H9 (cell line): ENCODE measurements around the gene RASA3. TPM values are rescaled to one million over a fixed set of nuclear protein-coding genes. Genes with fewer than 3 reads are reported as not detected.

Experiments
- DNase-seq: peaks from one replicate; pipeline ENCODE4 v3.0.0-alpha.2; 2017
- H2AFZ ChIP-seq: one replicate; pipeline ENCODE4 v1.6.1; 2013; ENCODE audit warnings: mild to moderate bottlenecking, low read length, control low read depth, moderate library complexity
- H2AK5ac ChIP-seq: 2 replicates; pipeline ENCODE4 v1.6.1; 2013; ENCODE audit warnings: low read length, control low read depth, mixed read lengths; ENCODE audit not compliant: insufficient read length
- H2BK120ac ChIP-seq: one replicate; pipeline ENCODE4 v1.6.1; 2013; ENCODE audit warnings: low read depth, mild to moderate bottlenecking, low read length, control low read depth, inconsistent platforms; ENCODE audit not compliant: poor library complexity, severe bottlenecking
- H2BK12ac ChIP-seq: 2 replicates; pipeline ENCODE4 v1.6.1; 2013; ENCODE audit warnings: low read length, control low read depth, mixed read lengths, low read depth; ENCODE audit not compliant: insufficient read length
- H2BK15ac ChIP-seq: 2 replicates; pipeline ENCODE4 v1.6.1; 2013; ENCODE audit warnings: low read depth, low read length, control low read depth
- H2BK20ac ChIP-seq: one replicate; pipeline ENCODE4 v1.6.1; 2013; ENCODE audit warnings: low read depth, mild to moderate bottlenecking, low read length, control low read depth, inconsistent platforms; ENCODE audit not compliant: poor library complexity, severe bottlenecking
- H2BK5ac ChIP-seq: 2 replicates; pipeline ENCODE4 v1.6.1; 2013; ENCODE audit warnings: low read length, control low read depth, mixed read lengths; ENCODE audit not compliant: insufficient read length
- H3K14ac ChIP-seq: 2 replicates; pipeline ENCODE4 v1.6.1; 2013; ENCODE audit warnings: low read length, control low read depth; ENCODE audit not compliant: insufficient read depth
- H3K18ac ChIP-seq: 2 replicates; pipeline ENCODE4 v1.6.1; 2013; ENCODE audit warnings: low read depth, mild to moderate bottlenecking, mixed read lengths, low read length, control low read depth; ENCODE audit not compliant: insufficient read length
- H3K23ac ChIP-seq: 2 replicates; pipeline ENCODE4 v1.6.1; 2013; ENCODE audit warnings: low read length, control low read depth, mixed read lengths, low read depth; ENCODE audit not compliant: insufficient read length
- H3K23me2 ChIP-seq: 2 replicates; pipeline ENCODE4 v1.6.1; 2013; ENCODE audit warnings: low read depth, mild to moderate bottlenecking, mixed read lengths, low read length, control low read depth; ENCODE audit not compliant: insufficient read length, poor library complexity, severe bottlenecking
- H3K27ac ChIP-seq: 2 replicates; pipeline ENCODE4 v1.5.1; 2013; ENCODE audit warnings: low read length, control low read depth, mixed read lengths, low read depth; ENCODE audit not compliant: insufficient read length
- H3K27me3 ChIP-seq: 2 replicates; pipeline ENCODE4 v1.6.1; 2013; ENCODE audit warnings: low read length, control low read depth, inconsistent platforms; ENCODE audit not compliant: insufficient read depth
- H3K4ac ChIP-seq: 2 replicates; pipeline ENCODE4 v1.6.1; 2013; ENCODE audit warnings: low read depth, mild to moderate bottlenecking, control low read depth, inconsistent platforms, low read length, moderate library complexity
- H3K4me1 ChIP-seq: 2 replicates; pipeline ENCODE4 v1.6.1; 2013; ENCODE audit warnings: low read length, control low read depth, inconsistent platforms; ENCODE audit not compliant: insufficient read depth
- H3K4me2 ChIP-seq: 2 replicates; pipeline ENCODE4 v1.6.1; 2013; ENCODE audit warnings: low read length, control low read depth, mixed read lengths; ENCODE audit not compliant: insufficient read length, insufficient read depth
- H3K56ac ChIP-seq: 2 replicates; pipeline ENCODE4 v1.6.1; 2013; ENCODE audit warnings: low read depth, mild to moderate bottlenecking, mixed read lengths, low read length, control low read depth; ENCODE audit not compliant: insufficient read length
- H3K79me1 ChIP-seq: 2 replicates; pipeline ENCODE4 v1.6.1; 2013; ENCODE audit warnings: low read depth, mild to moderate bottlenecking, moderate library complexity, low read length, control low read depth, inconsistent platforms; ENCODE audit not compliant: insufficient read depth, poor library complexity, severe bottlenecking
- H3K79me2 ChIP-seq: 2 replicates; pipeline ENCODE4 v1.6.1; 2013; ENCODE audit warnings: low read length, control low read depth, inconsistent platforms; ENCODE audit not compliant: insufficient read depth
- H3K9ac ChIP-seq: 2 replicates; pipeline ENCODE4 v1.6.1; 2013; ENCODE audit warnings: low read length, control low read depth, mixed read lengths; ENCODE audit not compliant: insufficient read length; ENCODE audit errors: extremely low read depth
- H3K9me3 ChIP-seq: one replicate; pipeline ENCODE4 v1.6.1; 2013; ENCODE audit warnings: low read depth, low read length, inconsistent platforms; ENCODE audit not compliant: control insufficient read depth
- H3T11ph ChIP-seq: one replicate; pipeline ENCODE4 v1.6.1; 2013; ENCODE audit warnings: mild to moderate bottlenecking, low read length, control low read depth, inconsistent platforms
- H4K20me1 ChIP-seq: one replicate; pipeline ENCODE4 v1.6.1; 2013; ENCODE audit not compliant: control insufficient read depth, insufficient read length, insufficient read depth
- H4K5ac ChIP-seq: 2 replicates; pipeline ENCODE4 v1.6.1; 2013; ENCODE audit warnings: low read depth, mild to moderate bottlenecking, mixed read lengths, low read length, control low read depth; ENCODE audit not compliant: insufficient read length
- H4K8ac ChIP-seq: replicated peaks from 2 replicates; pipeline ENCODE4 v1.6.1; 2013; ENCODE audit warnings: low read length, control low read depth, mixed read lengths, low read depth; ENCODE audit not compliant: insufficient read length
- H4K91ac ChIP-seq: 2 replicates; pipeline ENCODE4 v1.6.1; 2013; ENCODE audit warnings: low read depth, mild to moderate bottlenecking, moderate library complexity, mixed read lengths, low read length, control low read depth; ENCODE audit not compliant: insufficient read length
- H3K27ac Mint-ChIP-seq, 3 experiments: 2 replicates in 2 of 3; 3 replicates in 1 of 3; pipeline ENCODE4 v1.8.0; 2020 to 2021; ENCODE audit warnings: mixed read lengths in 3 of 3, mild to moderate bottlenecking in 1 of 3, moderate library complexity in 1 of 3
- H3K27me3 Mint-ChIP-seq: 2 replicates; pipeline ENCODE4 v1.8.0; 2021; ENCODE audit warnings: low read depth, mild to moderate bottlenecking, moderate library complexity, mixed read lengths
- H3K36me3 Mint-ChIP-seq, 3 experiments: 2 replicates in 2 of 3; 3 replicates in 1 of 3; pipeline ENCODE4 v1.8.0; 2020 to 2021; ENCODE audit warnings: low read depth in 3 of 3, mixed read lengths in 3 of 3; ENCODE audit not compliant: insufficient read depth in 1 of 3
- H3K4me1 Mint-ChIP-seq, 2 experiments: 2 replicates each; pipeline ENCODE4 v1.8.0; 2020; ENCODE audit warnings: mixed read lengths in 2 of 2
- H3K4me3 Mint-ChIP-seq, 2 experiments: 2 replicates in 1 of 2; 3 replicates in 1 of 2; pipeline ENCODE4 v1.8.0; 2020 to 2021; ENCODE audit warnings: mild to moderate bottlenecking in 2 of 2, mixed read lengths in 2 of 2, moderate library complexity in 1 of 2
- H3K9me3 Mint-ChIP-seq, 2 experiments: 2 replicates in 1 of 2; 3 replicates in 1 of 2; pipeline ENCODE4 v1.8.0; 2020; ENCODE audit warnings: mild to moderate bottlenecking in 2 of 2, mixed read lengths in 2 of 2, moderate library complexity in 1 of 2
- CTCF ChIP-seq: fragments of 200-600 bp; sonication (generic); conservative IDR thresholded peaks from 3 replicates; pipeline ENCODE4 v1.8.0; 2021; ENCODE audit warnings: antibody characterized with exemption, mild to moderate bottlenecking
- WGBS: extraction: QIAGEN DNeasy Blood & Tissue Kit; methylation state at CpG from one replicate; pipeline ENCODE4 v1.1.7; 2013; ENCODE audit warnings: missing lambda C conversion rate, low lambda C conversion rate, mixed read lengths; ENCODE audit not compliant: insufficient read length; ENCODE audit errors: extremely low coverage; 5-methylcytosine and 5-hydroxymethylcytosine counted together
- total RNA-seq: library from RNA; stranded (reverse); gene quantifications from 2 replicates; pipeline ENCODE4 v1.2.1, GENCODE V29; 2021

Gene RASA3
- total RNA-seq, 1 experiment from 2014 or later, result 12.3 TPM

- no peaks in the 10 kb centered on the region for H3K79me2 ChIP-seq
- H3K27me3 ChIP-seq, result no peaks in the 10 kb centered on the region
- no peak for TF ChIP-seq CTCF
- Mint-ChIP-seq H3K4me3 (no peak overlapping the region), H3K27ac (no peak overlapping the region), H3K4me1 (peaks cover 11 to 13% of the 10 kb centered on the region in 2 experiments), H3K27me3 (no peaks in the 10 kb centered on the region; the same call in none of the 2 replicates), H3K9me3 (no peaks in the 10 kb centered on the region), H3K36me3 (no peaks in the 10 kb centered on the region)
- no peak overlapping the region for H3K4me2 ChIP-seq
- H3K56ac ChIP-seq, result no peak overlapping the region
- DNase-seq, result no peak
- no peak overlapping the region for H2BK5ac ChIP-seq
- no peak overlapping the region for H2AFZ ChIP-seq
- H3T11ph ChIP-seq, result no peak overlapping the region
- no peak overlapping the region for H3K4ac ChIP-seq
- H4K91ac ChIP-seq, result no peak overlapping the region
- H2BK15ac ChIP-seq, result no peak overlapping the region
- H2BK120ac ChIP-seq, result no peak overlapping the region
- H3K79me1 ChIP-seq, result no peaks in the 10 kb centered on the region
- H4K5ac ChIP-seq, result no peak overlapping the region
- H3K9me3 ChIP-seq, result no peaks in the 10 kb centered on the region
- no peak overlapping the region for H4K8ac ChIP-seq
- H3K4me1 ChIP-seq, result no peaks in the 10 kb centered on the region
- H2BK12ac ChIP-seq, result no peak overlapping the region
- no peak overlapping the region for H2BK20ac ChIP-seq
- no peaks in the 10 kb centered on the region for H3K23me2 ChIP-seq
- H2AK5ac ChIP-seq, result no peak overlapping the region
- no CpG with 5 or more reads among the region's 22 CpGs for WGBS
- no peaks in the 10 kb centered on the region for H4K20me1 ChIP-seq
- no peak overlapping the region for H3K27ac ChIP-seq
- H3K9ac ChIP-seq, result no peak overlapping the region
- H3K18ac ChIP-seq, result no peak overlapping the region
- no peak overlapping the region for H3K23ac ChIP-seq
- no peak overlapping the region for H3K14ac ChIP-seq
These were observed 198.5 kb downstream of the RASA3 start for GRCh38 chr13:113933901-113934300.
